Stomach (tissue), 9 donors: ENCODE measurements around the gene ANKRD18A. TPM values are rescaled to one million over a fixed set of nuclear protein-coding genes. Genes with fewer than 3 reads are reported as not detected.

Experiments
- DNase-seq, 2 donors: peaks; one replicate each; pipeline versions ENCODE4 v3.0.0 to v3.0.0-alpha.2; 2013 to 2019
- H3K27ac ChIP-seq, 5 donors: fragments of 200-600 bp in 4 of 5; sonication (generic) in 4 of 5; one replicate each; pipeline ENCODE4 v1.5.1; 2013 to 2019; ENCODE audit warnings: mild to moderate bottlenecking in 1 of 5, moderate library complexity in 1 of 5
- H3K27me3 ChIP-seq, 3 donors: fragments of 200-600 bp; sonication (generic); one replicate each; pipeline ENCODE4 v1.5.1; 2017 to 2019; ENCODE audit warnings: mixed run types in 1 of 3
- H3K36me3 ChIP-seq, 4 donors: fragments of 200-600 bp; sonication (generic); 1 replicate in 3 of 4; 2 replicates in 1 of 4; pipeline ENCODE4 v1.5.1; 2016 to 2019
- H3K4me1 ChIP-seq, 4 donors: fragments of 200-600 bp; sonication (generic); one replicate each; pipeline ENCODE4 v1.5.1; 2016 to 2019
- H3K4me3 ChIP-seq, 4 donors: fragments of 200-600 bp; sonication (generic) in 3 of 4; one replicate each; pipeline ENCODE4 v1.5.1; 2016 to 2019; ENCODE audit warnings: mild to moderate bottlenecking in 1 of 4
- H3K9me3 ChIP-seq, 4 donors: fragments of 200-600 bp; sonication (generic); one replicate each; pipeline ENCODE4 v1.5.1; 2016 to 2019
- CTCF ChIP-seq, 7 experiments: fragments of 450-650 bp in 4 of 7; fragments of 200-600 bp in 3 of 7; sonication (generic) in 3 of 7; IDR thresholded peaks; one replicate each; pipeline ENCODE4 v1.5.1; 2016 to 2019; ENCODE audit warnings: antibody characterized with exemption in 7 of 7, control low read depth in 2 of 7, mild to moderate bottlenecking in 1 of 7
- EP300 ChIP-seq: sonication (generic); formaldehyde crosslinking; IDR thresholded peaks from one replicate; pipeline ENCODE4 v1.6.1; 2017; ENCODE audit warnings: antibody characterized with exemption
- POLR2A ChIP-seq, 4 donors: fragments of 450-650 bp; IDR thresholded peaks; one replicate each; pipeline ENCODE4 v1.6.1; 2016; ENCODE audit warnings: antibody characterized with exemption in 4 of 4, control low read depth in 2 of 4, mild to moderate bottlenecking in 1 of 4, moderate library complexity in 1 of 4
- POLR2AphosphoS5 ChIP-seq, 3 donors: sonication (generic); formaldehyde crosslinking; IDR thresholded peaks; one replicate each; pipeline ENCODE4 v1.6.1; 2016; ENCODE audit warnings: antibody characterized with exemption in 3 of 3
- WGBS, 5 donors: extraction: QIAGEN DNeasy Blood & Tissue Kit in 3 of 5; methylation state at CpG; one replicate each; pipeline versions ENCODE4 v1.1.5 to v1.1.7; 2013 to 2018; 5-methylcytosine and 5-hydroxymethylcytosine counted together
- intact Hi-C: fragments of 100-400 bp; cut with DNase I; formaldehyde crosslinking; loops from one replicate; pipeline ENCODE4 v1.15.1; 2023; ENCODE audit warnings: low total_unique reads
- polyA plus RNA-seq, 3 donors: library from polyadenylated mRNA; stranded (reverse); fragments of 200-250 nt; gene quantifications; one replicate each; pipeline ENCODE4 v1.2.3, GENCODE V29; 2013
- total RNA-seq, 5 donors: library from RNA; depleted of rRNA; stranded (reverse); fragments of >200 nt; gene quantifications; one replicate each; pipeline versions ENCODE4 v1.1.0 to v1.2.3, GENCODE V29; 2014 to 2016
- donor health status: healthy with polysubstance abuse.
- donor health status: Bipolar disorder and iron deficiency.
- donor health status: healthy.

Gene ANKRD18A
- total and polyA plus RNA-seq, 8 donors: 0.15 to 5.8 (median 2.5) TPM

GRCh38 chr9:38651400-38652042 lies 31.1 kb upstream of the ANKRD18A start:
- intact Hi-C loops: no loop called here
- no peaks in the 10 kb centered on the region for H3K9me3 ChIP-seq
- TF ChIP-seq CTCF (IDR thresholded peaks at IDR 0.05) (no peak), EP300 (no peak), POLR2A (IDR thresholded peaks at IDR 0.05) (no peak), POLR2AphosphoS5 (IDR thresholded peaks at IDR 0.05) (no peak)
- H3K27ac ChIP-seq: no peak overlapping the region
- no peak overlapping the region for H3K4me3 ChIP-seq
- H3K4me1 ChIP-seq: no peaks in the 10 kb centered on the region
- H3K27me3 ChIP-seq: peaks cover 0 to 9% (median 0%) of the 10 kb centered on the region in 3 donors
- WGBS, 5 donors: 56 to 64% (median 63%) methylated on average over 7 to 8 of the region's 8 CpGs
- no peaks in the 10 kb centered on the region for H3K36me3 ChIP-seq
- no peak for DNase-seq

GRCh38 chr9:38650564-38650963 lies 30.2 kb upstream of the ANKRD18A start:
- peaks cover 0 to 5% (median 0%) of the 10 kb centered on the region in 3 donors for H3K27me3 ChIP-seq
- no peak overlapping the region for H3K27ac ChIP-seq
- intact Hi-C loops: no loop called here
- H3K36me3 ChIP-seq: no peaks in the 10 kb centered on the region
- no peak overlapping the region for H3K4me3 ChIP-seq
- no peak for DNase-seq
- H3K9me3 ChIP-seq: no peaks in the 10 kb centered on the region
- H3K4me1 ChIP-seq: no peaks in the 10 kb centered on the region
- 87 to 94% (median 91%) methylated on average over 8 of the region's 8 CpGs for WGBS, 5 donors
- TF ChIP-seq EP300: no peak
- no peak for TF ChIP-seq POLR2AphosphoS5 (IDR thresholded peaks at IDR 0.05)
- TF ChIP-seq POLR2A (IDR thresholded peaks at IDR 0.05): no peak
- TF ChIP-seq CTCF (IDR thresholded peaks at IDR 0.05): no peak

GRCh38 chr9:38649731-38650363 lies 29.5 kb upstream of the ANKRD18A start:
- Histone ChIP-seq H3K27me3 (peaks cover 0 to 5% (median 0%) of the 10 kb centered on the region in 3 donors), H3K36me3 (no peaks in the 10 kb centered on the region), H3K4me1 (no peaks in the 10 kb centered on the region), H3K9me3 (no peaks in the 10 kb centered on the region), H3K4me3 (no peak overlapping the region), H3K27ac (no peak overlapping the region)
- TF ChIP-seq POLR2AphosphoS5 (IDR thresholded peaks at IDR 0.05): no peak
- 75 to 86% (median 77%) methylated on average over 8 of the region's 8 CpGs for WGBS, 5 donors
- no peak for DNase-seq
- intact Hi-C loops: no loop called here

- no peak for TF ChIP-seq POLR2A (IDR thresholded peaks at IDR 0.05)
- no peak for TF ChIP-seq EP300
- TF ChIP-seq POLR2AphosphoS5 (IDR thresholded peaks at IDR 0.05): no peak
- TF ChIP-seq CTCF (IDR thresholded peaks at IDR 0.05): no peak
- H3K27me3 ChIP-seq: peaks cover 0 to 12% (median 0%) of the 10 kb centered on the region in 3 donors
- no peaks in the 10 kb centered on the region for H3K4me1 ChIP-seq
- WGBS, 5 donors: 13 to 54% (median 17%) methylated on average over 2 of the region's 2 CpGs
- H3K9me3 ChIP-seq: no peaks in the 10 kb centered on the region
- H3K4me3 ChIP-seq: no peak overlapping the region
- intact Hi-C loops: no loop called here
- H3K27ac ChIP-seq: no peak overlapping the region
- no peaks in the 10 kb centered on the region for H3K36me3 ChIP-seq
- DNase-seq: no peak
These were observed 24.2 kb upstream of the ANKRD18A start for GRCh38 chr9:38644601-38645000.

GRCh38 chr9:38643815-38644173 lies 23.4 kb upstream of the ANKRD18A start:
- WGBS, 5 donors: 53 to 69% (median 62%) methylated on average over 3 of the region's 3 CpGs
- H3K36me3 ChIP-seq: no peaks in the 10 kb centered on the region
- no peak overlapping the region for H3K27ac ChIP-seq
- TF ChIP-seq CTCF (IDR thresholded peaks at IDR 0.05) (no peak), POLR2A (IDR thresholded peaks at IDR 0.05) (no peak), EP300 (no peak), POLR2AphosphoS5 (IDR thresholded peaks at IDR 0.05) (no peak)
- H3K27me3 ChIP-seq: peaks cover 0 to 12% (median 0%) of the 10 kb centered on the region in 3 donors
- intact Hi-C loops: no loop called here
- no peaks in the 10 kb centered on the region for H3K4me1 ChIP-seq
- no peaks in the 10 kb centered on the region for H3K9me3 ChIP-seq
- DNase-seq: no peak
- no peak overlapping the region for H3K4me3 ChIP-seq
